Measurements from ENCODE around the gene TMEM52B.

DNA sequence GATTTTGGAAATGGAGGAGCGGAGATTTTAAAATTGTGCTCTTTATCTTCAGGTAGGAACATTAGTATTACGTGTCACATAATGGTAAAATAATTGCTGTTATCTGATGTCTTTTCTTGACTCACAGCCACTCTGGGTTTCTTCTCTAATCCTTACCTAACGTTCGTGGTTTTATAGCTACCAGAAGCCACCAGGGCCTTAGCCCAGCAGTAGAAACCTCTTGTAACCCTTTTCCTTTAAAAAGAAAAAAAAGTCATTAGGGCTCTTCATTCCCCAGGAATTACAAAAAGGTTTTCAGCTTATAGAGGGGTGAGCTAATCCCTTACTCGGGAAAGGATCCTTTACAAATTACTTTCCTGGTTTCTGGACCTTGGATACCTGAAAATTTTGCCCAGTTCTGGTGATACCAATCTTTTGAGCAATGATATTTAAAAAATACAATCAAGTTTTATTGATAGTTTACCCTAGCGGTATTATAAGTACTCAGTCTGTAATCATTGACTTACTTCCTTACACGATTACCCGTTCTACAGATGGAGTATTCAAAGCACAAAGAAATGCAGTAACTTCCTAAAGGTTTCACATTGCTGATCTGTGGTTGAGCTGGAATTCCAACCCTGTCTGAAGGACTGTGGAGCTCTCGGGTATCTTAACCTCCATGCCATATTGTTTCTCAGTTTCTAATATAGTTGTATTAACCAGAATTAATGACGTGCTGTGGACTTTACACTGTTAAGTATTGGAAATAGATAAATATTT lies 35.5 kb downstream of the TMEM52B start:
- no peak for TF ChIP-seq CTCF (conservative IDR thresholded peaks at IDR 0.05; ENCODE audit: low read depth in 2 of 2)
- TF ChIP-seq JUNB (IDR thresholded peaks at IDR 0.05; ENCODE audit: unreplicated experiment), result no peak
- no peak for TF ChIP-seq EZH2 (IDR thresholded peaks at IDR 0.05; ENCODE audit: low read depth, unreplicated experiment)
- no peak for TF ChIP-seq EZH2phosphoT487 (IDR thresholded peaks at IDR 0.05; ENCODE audit: unreplicated experiment)
- no peak for TF ChIP-seq POLR2AphosphoS5 (IDR thresholded peaks at IDR 0.05; ENCODE audit: low read depth)
- TF ChIP-seq STAT1 (IDR thresholded peaks at IDR 0.05; ENCODE audit: unreplicated experiment), result no peak
- TF ChIP-seq, protein P1, sequence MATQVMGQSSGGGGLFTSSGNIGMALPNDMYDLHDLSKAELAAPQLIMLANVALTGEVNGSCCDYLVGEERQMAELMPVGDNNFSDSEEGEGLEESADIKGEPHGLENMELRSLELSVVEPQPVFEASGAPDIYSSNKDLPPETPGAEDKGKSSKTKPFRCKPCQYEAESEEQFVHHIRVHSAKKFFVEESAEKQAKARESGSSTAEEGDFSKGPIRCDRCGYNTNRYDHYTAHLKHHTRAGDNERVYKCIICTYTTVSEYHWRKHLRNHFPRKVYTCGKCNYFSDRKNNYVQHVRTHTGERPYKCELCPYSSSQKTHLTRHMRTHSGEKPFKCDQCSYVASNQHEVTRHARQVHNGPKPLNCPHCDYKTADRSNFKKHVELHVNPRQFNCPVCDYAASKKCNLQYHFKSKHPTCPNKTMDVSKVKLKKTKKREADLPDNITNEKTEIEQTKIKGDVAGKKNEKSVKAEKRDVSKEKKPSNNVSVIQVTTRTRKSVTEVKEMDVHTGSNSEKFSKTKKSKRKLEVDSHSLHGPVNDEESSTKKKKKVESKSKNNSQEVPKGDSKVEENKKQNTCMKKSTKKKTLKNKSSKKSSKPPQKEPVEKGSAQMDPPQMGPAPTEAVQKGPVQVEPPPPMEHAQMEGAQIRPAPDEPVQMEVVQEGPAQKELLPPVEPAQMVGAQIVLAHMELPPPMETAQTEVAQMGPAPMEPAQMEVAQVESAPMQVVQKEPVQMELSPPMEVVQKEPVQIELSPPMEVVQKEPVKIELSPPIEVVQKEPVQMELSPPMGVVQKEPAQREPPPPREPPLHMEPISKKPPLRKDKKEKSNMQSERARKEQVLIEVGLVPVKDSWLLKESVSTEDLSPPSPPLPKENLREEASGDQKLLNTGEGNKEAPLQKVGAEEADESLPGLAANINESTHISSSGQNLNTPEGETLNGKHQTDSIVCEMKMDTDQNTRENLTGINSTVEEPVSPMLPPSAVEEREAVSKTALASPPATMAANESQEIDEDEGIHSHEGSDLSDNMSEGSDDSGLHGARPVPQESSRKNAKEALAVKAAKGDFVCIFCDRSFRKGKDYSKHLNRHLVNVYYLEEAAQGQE (IDR thresholded peaks at IDR 0.05; ENCODE audit: unreplicated experiment), result no peak
- TF ChIP-seq, protein P2, sequence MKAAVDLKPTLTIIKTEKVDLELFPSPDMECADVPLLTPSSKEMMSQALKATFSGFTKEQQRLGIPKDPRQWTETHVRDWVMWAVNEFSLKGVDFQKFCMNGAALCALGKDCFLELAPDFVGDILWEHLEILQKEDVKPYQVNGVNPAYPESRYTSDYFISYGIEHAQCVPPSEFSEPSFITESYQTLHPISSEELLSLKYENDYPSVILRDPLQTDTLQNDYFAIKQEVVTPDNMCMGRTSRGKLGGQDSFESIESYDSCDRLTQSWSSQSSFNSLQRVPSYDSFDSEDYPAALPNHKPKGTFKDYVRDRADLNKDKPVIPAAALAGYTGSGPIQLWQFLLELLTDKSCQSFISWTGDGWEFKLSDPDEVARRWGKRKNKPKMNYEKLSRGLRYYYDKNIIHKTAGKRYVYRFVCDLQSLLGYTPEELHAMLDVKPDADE (IDR thresholded peaks at IDR 0.05), result no peak
- TF ChIP-seq NANOG (IDR thresholded peaks at IDR 0.05; ENCODE audit: borderline replicate concordance), result no peak
- TF ChIP-seq CREB1 (CRISPR knock-in tag; IDR thresholded peaks at IDR 0.05; ENCODE audit: low read depth), result no peak

All from GM23338 (cell line).